NT2/D1 (cell line): ENCODE results near the gene IL21R.
"Not testable (repeated sequence)": the region's sequence is repeated elsewhere in the genome, so short reads cannot be mapped to it uniquely, and the experiment has no call there.

Experiments used
- DNase-seq: peaks from one replicate; pipeline ENCODE4 v3.0.0-alpha.2; 2011; ENCODE audit warnings: low read depth, low spot score
- H3K27me3 ChIP-seq: 2 replicates; pipeline ENCODE4 v1.6.0; 2011; ENCODE audit warnings: mild to moderate bottlenecking; ENCODE audit not compliant: insufficient read length, insufficient read depth
- H3K36me3 ChIP-seq: 2 replicates; pipeline ENCODE4 v1.6.1; 2011; ENCODE audit warnings: mild to moderate bottlenecking, low read length, mixed read lengths; ENCODE audit not compliant: insufficient read depth, insufficient read length
- H3K4me1 ChIP-seq: 2 replicates; pipeline ENCODE4 v1.5.1; 2011; ENCODE audit not compliant: insufficient read depth, insufficient read length
- H3K4me3 ChIP-seq: 2 replicates; pipeline ENCODE4 v1.5.1; 2011; ENCODE audit warnings: low read depth; ENCODE audit not compliant: insufficient read length
- H3K9ac ChIP-seq: 2 replicates; pipeline ENCODE4 v1.6.0; 2011; ENCODE audit warnings: low read depth; ENCODE audit not compliant: insufficient read length
- H3K9me3 ChIP-seq: 2 replicates; pipeline ENCODE4 v1.5.1; 2011; ENCODE audit warnings: mild to moderate bottlenecking, low read length; ENCODE audit not compliant: insufficient read depth
- SUZ12 ChIP-seq: IDR thresholded peaks from 2 replicates; pipeline ENCODE4 v1.6.1; 2011; ENCODE audit not compliant: insufficient read length, insufficient read depth; ENCODE audit errors: extremely low read depth
- YY1 ChIP-seq: IDR thresholded peaks from 2 replicates; pipeline ENCODE4 v1.6.1; 2011; ENCODE audit not compliant: insufficient read length, insufficient read depth
- ZNF274 ChIP-seq: IDR thresholded peaks from 2 replicates; pipeline ENCODE4 v1.6.1; 2011; ENCODE audit warnings: mild to moderate bottlenecking, low read depth, low read length

IL21R gene

DNA sequence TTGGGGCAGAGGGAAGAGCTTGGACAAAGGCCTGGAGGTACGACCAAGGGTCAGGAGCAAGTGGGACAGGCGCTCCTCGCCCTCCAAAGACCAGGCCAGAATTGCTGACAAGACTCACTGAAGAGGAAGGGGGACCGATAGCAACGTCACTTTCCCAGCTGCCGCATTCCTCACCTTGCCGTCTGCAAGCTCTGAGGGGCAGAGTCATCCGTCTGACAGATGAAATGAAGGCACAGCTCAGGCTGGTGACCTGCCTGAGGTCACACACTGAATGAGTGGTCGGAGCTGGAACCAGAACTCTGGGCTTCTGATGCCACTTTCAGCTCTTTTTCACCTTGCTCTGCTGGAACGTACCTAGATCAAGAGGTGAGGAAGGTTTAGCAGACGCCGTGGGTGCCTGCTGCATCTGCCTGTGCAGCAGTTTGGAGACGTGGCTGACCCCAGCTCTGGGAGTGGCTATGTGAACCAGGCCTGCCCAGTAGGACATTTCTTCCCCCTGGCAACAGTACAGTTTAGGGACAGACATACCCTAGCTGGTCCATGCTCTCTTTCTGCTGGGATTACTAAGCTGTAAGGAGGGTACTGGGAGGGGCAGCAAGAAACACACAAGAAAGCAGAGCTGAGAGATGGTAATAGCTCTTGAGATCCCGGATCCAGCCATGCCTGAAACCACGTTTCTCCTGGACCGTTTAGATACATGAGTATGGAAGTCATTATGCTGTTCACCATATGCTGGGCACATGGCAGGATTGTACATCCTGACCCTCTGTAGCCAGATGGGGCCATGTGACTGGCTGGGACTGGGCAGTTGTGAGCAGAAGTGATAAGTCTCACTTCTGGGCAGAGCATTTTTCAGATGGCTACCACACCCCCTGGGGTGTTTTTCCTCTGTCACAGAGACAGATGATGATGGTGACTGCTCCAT lies 50.9 kb downstream of the IL21R start:
- Histone ChIP-seq H3K9me3 (no peaks in the 10 kb centered on the region), H3K4me3 (no peak overlapping the region), H3K9ac (no peak overlapping the region), H3K36me3 (no peaks in the 10 kb centered on the region), H3K27me3 (no peaks in the 10 kb centered on the region), H3K4me1 (peaks cover 6% of the 10 kb centered on the region)
- no peak for DNase-seq
- TF ChIP-seq ZNF274 (no peak), YY1 (no peak), SUZ12 (no peak)

DNA sequence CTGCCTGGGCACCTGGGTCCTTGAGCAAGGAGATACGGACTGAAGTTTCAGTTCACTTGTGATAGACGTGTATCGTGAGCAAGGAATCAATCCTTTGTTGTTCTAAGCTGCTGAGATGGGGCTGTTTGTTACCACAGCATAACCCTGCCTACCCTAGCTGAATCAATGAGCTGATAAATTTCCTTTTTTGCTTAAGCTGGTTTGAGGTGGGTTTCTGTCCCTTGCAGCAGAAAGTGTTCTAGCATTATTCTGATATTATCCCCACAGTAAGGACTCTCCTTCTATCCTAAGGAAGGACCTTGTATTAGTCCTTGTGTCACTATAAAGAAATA lies 51.5 kb downstream of the IL21R start:
- Histone ChIP-seq H3K9ac (no peak overlapping the region), H3K4me1 (peaks cover 6% of the 10 kb centered on the region), H3K36me3 (peaks cover 1% of the 10 kb centered on the region), H3K9me3 (no peaks in the 10 kb centered on the region), H3K4me3 (no peak overlapping the region), H3K27me3 (no peaks in the 10 kb centered on the region)
- no peak for DNase-seq
- TF ChIP-seq YY1 (no peak), ZNF274 (no peak), SUZ12 (no peak)

DNA sequence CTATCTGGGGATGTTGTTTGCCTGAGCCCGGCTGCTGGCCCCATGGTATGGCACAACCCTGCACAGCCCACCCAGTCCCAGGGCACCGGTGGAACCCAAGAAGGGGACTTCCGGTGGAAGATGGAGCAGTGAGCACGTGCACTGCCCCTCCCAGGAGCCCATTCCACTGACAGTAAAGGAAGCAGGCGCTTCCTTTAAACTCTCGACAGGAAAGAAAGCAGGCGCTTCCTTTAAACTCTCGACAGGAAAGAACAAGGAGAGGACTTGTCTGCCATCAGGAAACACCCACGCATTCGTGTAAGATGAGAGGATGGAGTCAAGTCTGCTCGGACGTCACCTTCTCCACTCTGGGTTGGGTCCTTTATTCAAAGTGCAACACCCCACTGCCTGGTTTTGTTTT lies 53.7 kb downstream of the IL21R start:
- TF ChIP-seq SUZ12 (no peak), YY1 (no peak), ZNF274 (no peak)
- H3K4me1 ChIP-seq = peaks cover 6% of the 10 kb centered on the region
- H3K27me3 ChIP-seq = no peaks in the 10 kb centered on the region
- no peak overlapping the region for H3K9ac ChIP-seq
- H3K9me3 ChIP-seq = no peaks in the 10 kb centered on the region
- no peak overlapping the region for H3K4me3 ChIP-seq
- peaks cover 23% of the 10 kb centered on the region for H3K36me3 ChIP-seq
- no peak for DNase-seq

DNA sequence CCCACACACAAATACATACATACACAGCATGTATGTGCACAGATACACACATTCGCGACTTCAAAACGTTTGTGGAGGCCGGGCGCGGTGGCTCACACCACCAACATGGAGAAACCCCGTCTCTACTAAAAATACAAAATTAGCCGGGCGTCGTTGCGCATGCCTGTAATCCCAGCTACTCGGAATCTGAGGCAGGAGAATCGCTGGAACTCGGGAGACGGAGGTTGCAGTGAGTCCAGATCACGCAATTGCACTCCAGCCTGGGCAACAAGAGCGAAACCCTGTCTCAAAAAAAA lies 55.6 kb downstream of the IL21R start:
- not testable (repeated sequence) for H3K9me3 ChIP-seq, H3K27me3 ChIP-seq, DNase-seq, H3K4me1 ChIP-seq, H3K4me3 ChIP-seq, H3K9ac ChIP-seq
- H3K36me3 ChIP-seq = peaks cover 41% of the 10 kb centered on the region

DNA sequence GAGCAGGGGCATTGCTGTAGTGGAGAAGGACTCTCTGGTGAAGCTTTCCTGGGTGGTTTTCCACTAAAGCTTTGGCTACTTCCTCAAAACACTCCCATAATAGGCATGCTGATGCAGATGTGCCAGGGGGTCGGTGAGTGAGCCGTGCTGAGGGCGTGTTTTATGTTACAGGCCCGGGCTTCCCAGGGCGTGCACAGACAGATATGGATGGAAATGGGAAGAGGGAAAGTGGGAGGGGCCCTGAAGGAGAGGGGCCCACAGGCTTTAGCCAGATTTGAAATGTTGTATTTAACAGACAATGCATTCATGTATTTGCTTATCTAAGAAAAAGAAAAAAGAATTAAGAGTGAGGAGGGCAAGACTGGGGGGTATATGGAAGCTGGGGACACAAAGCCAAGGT lies 56.3 kb downstream of the IL21R start:
- no peaks in the 10 kb centered on the region for H3K27me3 ChIP-seq
- TF ChIP-seq YY1 (no peak), ZNF274 (no peak), SUZ12 (no peak)
- peaks cover 48% of the 10 kb centered on the region for H3K36me3 ChIP-seq
- H3K9me3 ChIP-seq = no peaks in the 10 kb centered on the region
- no peak for DNase-seq
- no peak overlapping the region for H3K4me3 ChIP-seq
- H3K9ac ChIP-seq = no peak overlapping the region
- H3K4me1 ChIP-seq = no peaks in the 10 kb centered on the region

DNA sequence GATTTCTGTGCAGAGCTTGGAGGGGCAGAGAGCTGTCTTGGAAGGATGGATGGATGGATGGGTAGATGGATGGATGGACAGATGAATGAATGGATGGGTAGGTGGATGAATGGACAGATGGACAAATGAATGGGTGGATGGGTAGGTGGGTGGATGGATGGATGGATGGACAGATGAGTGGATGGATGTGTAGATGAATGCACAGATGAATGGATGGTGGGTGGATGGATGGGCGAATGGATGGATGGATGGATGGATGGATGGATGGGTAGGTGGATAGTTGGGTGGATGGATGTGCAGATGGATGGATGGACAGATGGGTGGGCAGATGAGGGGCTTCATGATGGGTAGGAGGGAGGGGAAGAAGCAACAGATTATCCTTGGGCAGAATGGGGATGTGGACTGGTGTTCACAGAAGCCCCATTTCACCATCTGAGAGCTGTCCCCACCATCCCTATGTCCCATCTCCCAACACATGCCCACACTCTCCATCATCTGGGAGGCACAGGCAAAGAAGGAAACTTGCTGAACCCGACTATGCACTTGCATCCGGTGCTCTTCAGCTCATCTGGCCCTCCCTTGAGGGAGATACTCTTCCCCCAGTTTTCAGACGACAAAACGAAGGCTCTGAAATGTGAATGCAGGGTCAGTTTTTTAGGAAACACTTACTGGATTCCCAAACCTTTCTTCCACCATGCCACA lies 57.2 kb downstream of the IL21R start:
- no peak for TF ChIP-seq ZNF274
- no peak for TF ChIP-seq YY1
- TF ChIP-seq SUZ12 = no peak
- Histone ChIP-seq H3K27me3 (no peaks in the 10 kb centered on the region), H3K9me3 (no peaks in the 10 kb centered on the region), H3K36me3 (peaks cover 57% of the 10 kb centered on the region), H3K4me1 (no peaks in the 10 kb centered on the region), H3K9ac (no peak overlapping the region), H3K4me3 (no peak overlapping the region)
- no peak for DNase-seq

DNA sequence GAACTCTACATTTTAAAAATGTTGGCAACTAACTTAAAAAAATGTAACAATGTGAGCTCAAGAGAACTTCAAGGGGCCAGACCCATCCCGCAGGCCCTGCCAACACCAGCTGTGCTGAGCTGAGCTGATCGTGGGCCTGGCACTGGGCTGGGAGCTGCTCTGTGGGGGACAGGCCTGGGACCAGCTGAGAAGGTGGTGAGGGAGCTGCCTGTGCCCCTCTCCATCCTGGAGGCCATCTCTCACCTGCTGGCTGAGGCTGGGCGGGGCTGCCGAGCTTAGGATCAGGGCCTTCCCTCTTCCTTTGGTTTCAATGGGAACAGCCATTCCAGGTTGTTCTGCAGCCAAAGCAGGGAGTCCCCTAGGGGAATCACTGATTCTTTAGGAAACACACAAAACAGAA lies 58.2 kb downstream of the IL21R start:
- Histone ChIP-seq H3K9ac (no peak overlapping the region), H3K27me3 (no peaks in the 10 kb centered on the region), H3K36me3 (peaks cover 68% of the 10 kb centered on the region), H3K4me3 (no peak overlapping the region), H3K4me1 (no peaks in the 10 kb centered on the region), H3K9me3 (no peaks in the 10 kb centered on the region)
- TF ChIP-seq ZNF274 = no peak
- no peak for TF ChIP-seq SUZ12
- no peak for TF ChIP-seq YY1
- DNase-seq = no peak
